Endothelial cell of umbilical vein (primary cell): ENCODE data around the gene FCSK. TPM values are rescaled to one million over a fixed set of nuclear protein-coding genes. Genes with fewer than 3 reads are reported as not detected.

Source experiments
- BruUV-seq: library from RNA; stranded (reverse); fragments of 400-500 nt; replicated peaks from 2 replicates; lab custom pipeline; 2021; lab: Mats Ljungman, UMichigan
- CTCF ChIA-PET: fragments of 300-600, 350-600 bp; sonication (Branson Sonifier 250); formaldehyde crosslinking; loops from one replicate; lab custom pipeline; 2021; ENCODE audit warnings: antibody characterized with exemption, inconsistent platforms; lab: Charles Lee
- POLR2A ChIA-PET: fragments of 300-600, 350-600 bp; sonication (Branson Sonifier 250); formaldehyde crosslinking; loops from one replicate; lab custom pipeline; 2021; ENCODE audit warnings: antibody characterized with exemption, inconsistent platforms; lab: Charles Lee
- DNase-seq: peaks from one replicate; pipeline ENCODE4 v3.0.0-alpha.2; 2011; ENCODE audit warnings: low read depth, low spot score
- FAIRE-seq: peaks from 2 replicates; lab custom pipeline; 2011; peaks lifted over from hg19 to GRCh38; lab: Jason Lieb, UNC
- H2AFZ ChIP-seq: 2 replicates; pipeline ENCODE4 v1.6.0; 2012; ENCODE audit warnings: low read depth, low read length, control low read depth, inconsistent platforms
- H3K27ac ChIP-seq: 2 replicates; pipeline ENCODE4 v1.5.1; 2011; ENCODE audit warnings: low read depth, mild to moderate bottlenecking, control low read depth, low read length, moderate library complexity; ENCODE audit not compliant: insufficient read depth
- H3K27me3 ChIP-seq, 2 experiments: 2 replicates each; pipeline versions ENCODE4 v1.6.0 to v1.6.1; 2011; ENCODE audit warnings: low read length in 2 of 2, mixed read lengths in 1 of 2; ENCODE audit not compliant: control insufficient read depth in 2 of 2, insufficient read depth in 2 of 2
- H3K36me3 ChIP-seq, 2 experiments: 2 replicates in 1 of 2; 3 replicates in 1 of 2; pipeline ENCODE4 v1.5.1; 2011; ENCODE audit warnings: low read length in 2 of 2, mild to moderate bottlenecking in 1 of 2, moderate library complexity in 1 of 2; ENCODE audit not compliant: control insufficient read depth in 2 of 2, insufficient read depth in 2 of 2; ENCODE audit errors: extremely low read depth in 1 of 2
- H3K4me1 ChIP-seq: 3 replicates; pipeline ENCODE4 v1.5.1; 2011; ENCODE audit warnings: mild to moderate bottlenecking, low read length; ENCODE audit not compliant: control insufficient read depth, insufficient read depth; ENCODE audit errors: extremely low read depth
- H3K4me2 ChIP-seq: 2 replicates; pipeline ENCODE4 v1.6.1; 2011; ENCODE audit warnings: low read length, control low read depth, mixed read lengths; ENCODE audit not compliant: insufficient read depth
- H3K4me3 ChIP-seq, 3 experiments: fragments of 200-600 bp in 1 of 3; sonication (generic), shearing (Covaris generic) in 1 of 3; replicated peaks in 1 of 3; 2 replicates each; pipeline ENCODE4 v1.5.1; 2011 to 2016; ENCODE audit warnings: control low read depth in 3 of 3, low read length in 3 of 3, mild to moderate bottlenecking in 2 of 3, inconsistent platforms in 1 of 3, low read depth in 1 of 3, moderate library complexity in 1 of 3; ENCODE audit not compliant: insufficient read depth in 1 of 3
- H3K79me2 ChIP-seq: 2 replicates; pipeline ENCODE4 v1.6.0; 2012; ENCODE audit warnings: low read length, inconsistent platforms; ENCODE audit not compliant: control insufficient read depth, insufficient read depth
- H3K9ac ChIP-seq: replicated peaks from 2 replicates; pipeline ENCODE3; 2011; ENCODE audit warnings: low read length, control low read depth; ENCODE audit not compliant: insufficient read depth; ENCODE audit errors: extremely low read depth
- H3K9me1 ChIP-seq: replicated peaks from 3 replicates; pipeline ENCODE4 v1.6.0; 2011; ENCODE audit warnings: mild to moderate bottlenecking, low read length; ENCODE audit not compliant: control insufficient read depth, insufficient read depth; ENCODE audit errors: extremely low read depth
- H3K9me3 ChIP-seq: replicated peaks from 2 replicates; pipeline ENCODE4 v1.5.1; 2012; ENCODE audit warnings: low read length, inconsistent platforms; ENCODE audit not compliant: control insufficient read depth, insufficient read depth
- H4K20me1 ChIP-seq: replicated peaks from 2 replicates; pipeline ENCODE3; 2011; ENCODE audit warnings: mild to moderate bottlenecking, low read length; ENCODE audit not compliant: control insufficient read depth, insufficient read depth; ENCODE audit errors: extremely low read depth
- CTCF ChIP-seq, 2 donors: IDR thresholded peaks; 1 replicate in 1 of 2; 2 replicates in 1 of 2; pipeline ENCODE4 v1.5.1; 2011; ENCODE audit warnings: low read length in 2 of 2, mild to moderate bottlenecking in 2 of 2, moderate library complexity in 2 of 2, control low read depth in 1 of 2, inconsistent platforms in 1 of 2, low read depth in 1 of 2; ENCODE audit not compliant: insufficient read depth in 1 of 2; ENCODE audit errors: extremely low read depth in 1 of 2
- FOS ChIP-seq: IDR thresholded peaks from 2 replicates; pipeline ENCODE4 v1.6.1; 2011; ENCODE audit warnings: mild to moderate bottlenecking, low read length, moderate library complexity, borderline replicate concordance; ENCODE audit not compliant: insufficient read depth
- JUN ChIP-seq: IDR thresholded peaks from 2 replicates; pipeline ENCODE4 v1.6.1; 2011; ENCODE audit warnings: borderline replicate concordance, low read depth; ENCODE audit not compliant: insufficient read length, insufficient read depth
- MAX ChIP-seq: IDR thresholded peaks from 2 replicates; pipeline ENCODE4 v1.6.1; 2011; ENCODE audit not compliant: insufficient read depth, insufficient read length
- POLR2A ChIP-seq: IDR thresholded peaks from 2 replicates; pipeline ENCODE4 v1.6.1; 2012; ENCODE audit warnings: low read depth, mild to moderate bottlenecking, control low read depth, low read length
- POLR2AphosphoS5 ChIP-seq: IDR thresholded peaks from 2 replicates; pipeline ENCODE4 v1.6.1; 2012; ENCODE audit warnings: low read depth, mild to moderate bottlenecking, control low read depth, low read length, moderate library complexity; ENCODE audit not compliant: insufficient read depth
- dilution Hi-C: fragments of 300-500 bp; cut with MboI; formaldehyde crosslinking; loops from one replicate; pipeline ENCODE4 v1.15.0; 2019; ENCODE audit warnings: low sequenced_read_pairs; ENCODE audit not compliant: extremely low pct_ligation_motif_present
- intact Hi-C: fragments of 100-400 bp; cut with micrococcal nuclease; formaldehyde crosslinking; loops from one replicate; pipeline ENCODE4 v1.10.0; 2022
- polyA plus RNA-seq, 4 experiments: library from polyadenylated mRNA; depleted of rRNA in 3 of 4; stranded (reverse) in 3 of 4; unstranded in 1 of 4; fragments of >200 nt; gene quantifications; 2 replicates each; pipeline versions ENCODE4 v1.2.1 to v1.2.3, GENCODE V29; 2011 to 2012; ENCODE audit warnings: missing spikeins in 1 of 4
- small RNA-seq: library from RNA; depleted of rRNA; stranded (forward); fragments of <200 nt; gene quantifications from one replicate; pipeline ENCODE3, GENCODE V24; 2012; ENCODE audit warnings: low replicate concordance, low read depth; ENCODE audit not compliant: insufficient read depth, insufficient read length
- total RNA-seq: library from RNA; stranded (reverse); gene quantifications from 2 replicates; pipeline ENCODE4 v1.2.3, GENCODE V29; 2021

The FCSK gene
- total and polyA plus RNA-seq, 2 donors (not counting 3 experiments of a cell fraction or from before 2014, with no cell fraction given) = 12.4 to 18.0 TPM

- BruUV-seq = no TSS peak
Observed at GRCh38 chr16:70529051-70529777, 74.8 kb downstream of the FCSK start.

More at GRCh38 chr16:70529051-70529777, 74.8 kb downstream of the FCSK start:
- ChIA-PET CTCF (interaction anchor here (0.8 to 3.2 kb wide), 2 partner anchors 44 to 124 kb away, joined by 3 to 28 read pairs; no protein-coding TSS in a partner anchor), POLR2A (interaction anchor here (0.7 kb wide), 1 partner anchor 20 kb away, joined by 8 read pairs; no protein-coding TSS in a partner anchor)
- peak overlapping the region; percentile 23 for H3K4me2 ChIP-seq
- H3K9me1 ChIP-seq = no peaks in the 10 kb centered on the region
- intact Hi-C loops = loop anchor here (1.0 to 5.0 kb wide), 3 partner anchors 43 to 242 kb away; no protein-coding TSS in a partner anchor
- FAIRE-seq (peak; percentile 79), DNase-seq (peak; percentile 69)
- H3K27me3 ChIP-seq = no peaks in the 10 kb centered on the region
- H3K27ac ChIP-seq = peak overlapping the region; percentile 10
- H3K9ac ChIP-seq = no peak overlapping the region
- H3K36me3 ChIP-seq = peaks cover 28 to 36% of the 10 kb centered on the region in 2 experiments
- H3K4me1 ChIP-seq = peaks cover 28% of the 10 kb centered on the region
- peaks cover 95% of the 10 kb centered on the region for H3K79me2 ChIP-seq
- H4K20me1 ChIP-seq = peaks cover 18% of the 10 kb centered on the region
- no peak overlapping the region for H2AFZ ChIP-seq
- TF ChIP-seq FOS (peak; percentile 39), JUN (peak; percentile 22), POLR2A (no peak), CTCF (IDR thresholded peaks at IDR 0.05; ENCODE audit: extremely low read depth in 1 of 2, insufficient read depth in 1 of 2, low read depth in 1 of 2, low read length in 2 of 2) (peak in 1 of 2 donors; percentile 23), POLR2AphosphoS5 (no peak), MAX (no peak)
- no peaks in the 10 kb centered on the region for H3K9me3 ChIP-seq
- dilution Hi-C loops = loop anchor here (25.0 kb wide), 1 partner anchor 133 kb away; no protein-coding TSS in a partner anchor
- H3K4me3 ChIP-seq = no peak overlapping the region

Small RNA genes lying within 50 kb of the gene (small RNA-seq; reads per million reads assigned to genes)
- gene RNU6-23P = 0.88 reads per million
- gene RPS27P26 = not detected
- gene SNORD111B = 159 reads per million, percentile 98 among the genes with 10 or more reads in this experiment

Other genes starting within 250 kb of the FCSK start
- 29.2 and 30.6 TPM in 2 replicates for gene EXOSC6, start 202.7 kb upstream of the FCSK start, total RNA-seq
- gene EXOSC6, start 202.7 kb upstream of the FCSK start, polyA plus RNA-seq = 11.6 and 12.6 TPM in 2 replicates
- gene AARS1, start 165.1 kb upstream of the FCSK start, total RNA-seq = 109 and 110 TPM in 2 replicates
- 58.9 and 71.3 TPM in 2 replicates for gene AARS1, start 165.1 kb upstream of the FCSK start, polyA plus RNA-seq
- 33.6 and 34.3 TPM in 2 replicates for gene DDX19B, start 155.4 kb upstream of the FCSK start, total RNA-seq
- 23.8 and 28.1 TPM in 2 replicates for gene DDX19B, start 155.4 kb upstream of the FCSK start, polyA plus RNA-seq
- 41.3 and 41.6 TPM in 2 replicates for gene DDX19A, start 107.7 kb upstream of the FCSK start, total RNA-seq
- 21.7 and 26.5 TPM in 2 replicates for gene DDX19A, start 107.7 kb upstream of the FCSK start, polyA plus RNA-seq
- 50.2 and 50.4 TPM in 2 replicates for gene ST3GAL2, start 15.5 kb upstream of the FCSK start, total RNA-seq
- gene ST3GAL2, start 15.5 kb upstream of the FCSK start, polyA plus RNA-seq = 23.0 and 33.3 TPM in 2 replicates
- gene COG4, start 69.0 kb downstream of the FCSK start, total RNA-seq = 46.5 and 61.2 TPM in 2 replicates
- gene COG4, start 69.0 kb downstream of the FCSK start, polyA plus RNA-seq = 53.7 and 56.2 TPM in 2 replicates
- 303 and 324 TPM in 2 replicates for gene SF3B3, start 69.2 kb downstream of the FCSK start, total RNA-seq
- gene SF3B3, start 69.2 kb downstream of the FCSK start, polyA plus RNA-seq = 143 and 167 TPM in 2 replicates
- 0.23 and 0.97 TPM in 2 replicates for gene IL34, start 192.0 kb downstream of the FCSK start, total RNA-seq
- gene IL34, start 192.0 kb downstream of the FCSK start, polyA plus RNA-seq = 0.88 and 1.0 TPM in 2 replicates
- 37.6 and 42.3 TPM in 2 replicates for gene MTSS2, start 231.5 kb downstream of the FCSK start, total RNA-seq
- gene MTSS2, start 231.5 kb downstream of the FCSK start, polyA plus RNA-seq = 38.4 and 41.3 TPM in 2 replicates